IMR-90 (cell line): ENCODE data around the gene THRA.

ENCODE experiments used
- MAZ ChIP-seq: IDR thresholded peaks from 2 replicates; pipeline ENCODE4 v1.6.1; 2012; ENCODE audit warnings: low read depth, mild to moderate bottlenecking, low read length, improper control_type of control experiment, moderate library complexity, borderline replicate concordance
- RFX5 ChIP-seq: IDR thresholded peaks from 2 replicates; pipeline ENCODE4 v1.8.0; 2012; ENCODE audit warnings: low read depth, mild to moderate bottlenecking, low read length, moderate library complexity

DNA sequence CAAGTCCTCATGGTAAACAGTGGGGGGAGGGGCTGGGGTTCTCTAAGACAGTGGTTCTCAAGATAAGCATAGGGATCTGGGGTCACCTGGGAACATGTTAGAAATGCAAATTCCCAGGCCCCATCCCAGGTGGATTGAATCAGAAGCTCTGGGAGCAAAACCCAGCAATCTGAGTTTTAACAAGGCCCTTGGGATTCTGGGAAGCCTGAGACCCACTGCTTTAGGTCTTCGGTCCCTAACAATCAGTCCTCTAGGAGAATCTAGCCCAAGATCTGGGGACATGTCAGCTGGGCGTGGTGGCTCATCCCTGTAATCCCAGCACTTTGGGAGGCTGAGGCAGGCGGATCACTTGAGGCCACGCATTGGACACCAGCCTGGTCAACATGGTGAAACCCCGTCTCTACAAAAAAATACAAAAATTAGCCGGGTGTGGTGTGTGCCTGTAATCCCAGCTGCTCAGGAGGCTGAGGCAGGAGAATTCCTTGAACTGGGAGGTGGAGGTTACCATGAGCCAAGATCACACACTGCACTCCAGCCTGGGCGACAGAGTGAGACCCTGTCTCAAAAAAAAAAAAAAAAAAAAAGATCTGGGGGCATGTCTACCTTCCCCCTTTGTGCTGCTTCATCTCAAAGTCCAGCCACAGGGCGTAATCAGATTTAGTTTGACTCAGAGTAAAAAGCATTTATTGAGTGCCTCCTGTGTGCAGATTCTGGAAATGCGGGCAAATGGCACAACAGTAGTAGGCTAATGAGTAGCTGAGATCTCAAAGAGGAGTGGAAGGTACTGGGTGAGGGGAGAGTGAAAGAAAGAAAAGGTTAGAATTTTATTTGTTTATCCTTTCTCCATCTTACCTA lies 46.4 kb downstream of the THRA start:
- no peak for TF ChIP-seq RFX5
- TF ChIP-seq MAZ = no peak
